Esophagus muscularis mucosa (tissue), 4 donors: ENCODE measurements around the gene CP. TPM values are rescaled to one million over a fixed set of nuclear protein-coding genes. Genes with fewer than 3 reads are reported as not detected.

Source experiments
- DNase-seq: peaks from one replicate; pipeline ENCODE4 v3.0.0-alpha.2; 2017; ENCODE audit errors: extremely low spot score
- H3K27ac ChIP-seq, 4 donors: fragments of 200-600 bp; sonication (generic); replicated peaks in 1 of 4; 1 replicate in 3 of 4; 2 replicates in 1 of 4; pipeline ENCODE4 v1.5.1; 2016 to 2019; ENCODE audit warnings: mild to moderate bottlenecking in 1 of 4
- H3K27me3 ChIP-seq, 4 donors: fragments of 200-600 bp; sonication (generic); one replicate each; pipeline versions ENCODE4 v1.5.1 to v1.6.0; 2016 to 2019
- H3K36me3 ChIP-seq, 4 donors: fragments of 200-600 bp; sonication (generic); one replicate each; pipeline ENCODE4 v1.5.1; 2016 to 2019
- H3K4me1 ChIP-seq, 4 donors: fragments of 200-600 bp; sonication (generic); one replicate each; pipeline ENCODE4 v1.5.1; 2016 to 2019
- H3K4me3 ChIP-seq, 4 donors: fragments of 200-600 bp; sonication (generic); 1 replicate in 2 of 4; 2 replicates in 2 of 4; pipeline ENCODE4 v1.5.1; 2016 to 2019; ENCODE audit warnings: mild to moderate bottlenecking in 4 of 4, moderate library complexity in 1 of 4
- H3K9me3 ChIP-seq, 4 donors: fragments of 200-600 bp; sonication (generic); 1 replicate in 3 of 4; 2 replicates in 1 of 4; pipeline ENCODE4 v1.5.1; 2016 to 2019
- CTCF ChIP-seq, 3 experiments: fragments of 200-600 bp in 2 of 3; fragments of 450-650 bp in 1 of 3; sonication (generic) in 2 of 3; IDR thresholded peaks; one replicate each; pipeline ENCODE4 v1.5.1; 2017 to 2019; ENCODE audit warnings: antibody characterized with exemption in 3 of 3, mild to moderate bottlenecking in 2 of 3, moderate library complexity in 1 of 3
- EP300 ChIP-seq: sonication (generic); formaldehyde crosslinking; IDR thresholded peaks from one replicate; pipeline ENCODE4 v1.6.1; 2017; ENCODE audit warnings: antibody characterized with exemption
- POLR2A ChIP-seq: fragments of 450-650 bp; IDR thresholded peaks from one replicate; pipeline ENCODE4 v1.6.1; 2017; ENCODE audit warnings: antibody characterized with exemption, moderate library complexity, mild to moderate bottlenecking, low read depth
- POLR2AphosphoS5 ChIP-seq, 2 donors: sonication (generic); formaldehyde crosslinking; IDR thresholded peaks; one replicate each; pipeline ENCODE4 v1.6.1; 2017; ENCODE audit warnings: antibody characterized with exemption in 2 of 2
- WGBS: methylation state at CpG from one replicate; pipeline ENCODE4 v1.1.5; 2018; 5-methylcytosine and 5-hydroxymethylcytosine counted together
- intact Hi-C: fragments of 100-400 bp; cut with DNase I; formaldehyde crosslinking; loops from one replicate; pipeline ENCODE4 v1.15.1; 2023
- total RNA-seq, 4 donors: library from RNA; depleted of rRNA; stranded (reverse); fragments of >200 nt; gene quantifications; one replicate each; pipeline versions ENCODE4 v1.1.0 to v1.2.1, GENCODE V29; 2016

Gene CP
- total RNA-seq, 4 donors from 2014 or later, result 5.6 to 8.1 (median 6.0) TPM

GRCh38 chr3:149231871-149232270 is 10.2 kb upstream of the CP start:
- no peak overlapping the region for H3K27ac ChIP-seq
- no peaks in the 10 kb centered on the region for H3K9me3 ChIP-seq
- no peaks in the 10 kb centered on the region for H3K27me3 ChIP-seq
- 77% methylated on average over 2 of the region's 2 CpGs for WGBS
- no peak overlapping the region for H3K4me3 ChIP-seq
- intact Hi-C loops, result loop anchor here (10.0 kb wide), 1 partner anchor 67 kb away; no protein-coding TSS in a partner anchor
- H3K4me1 ChIP-seq, result peaks cover 0 to 4% (median 0%) of the 10 kb centered on the region in 4 donors
- DNase-seq, result no peak
- H3K36me3 ChIP-seq, result no peaks in the 10 kb centered on the region
- TF ChIP-seq POLR2AphosphoS5 (IDR thresholded peaks at IDR 0.05) (no peak), POLR2A (no peak), CTCF (IDR thresholded peaks at IDR 0.05) (no peak), EP300 (no peak)

DNA sequence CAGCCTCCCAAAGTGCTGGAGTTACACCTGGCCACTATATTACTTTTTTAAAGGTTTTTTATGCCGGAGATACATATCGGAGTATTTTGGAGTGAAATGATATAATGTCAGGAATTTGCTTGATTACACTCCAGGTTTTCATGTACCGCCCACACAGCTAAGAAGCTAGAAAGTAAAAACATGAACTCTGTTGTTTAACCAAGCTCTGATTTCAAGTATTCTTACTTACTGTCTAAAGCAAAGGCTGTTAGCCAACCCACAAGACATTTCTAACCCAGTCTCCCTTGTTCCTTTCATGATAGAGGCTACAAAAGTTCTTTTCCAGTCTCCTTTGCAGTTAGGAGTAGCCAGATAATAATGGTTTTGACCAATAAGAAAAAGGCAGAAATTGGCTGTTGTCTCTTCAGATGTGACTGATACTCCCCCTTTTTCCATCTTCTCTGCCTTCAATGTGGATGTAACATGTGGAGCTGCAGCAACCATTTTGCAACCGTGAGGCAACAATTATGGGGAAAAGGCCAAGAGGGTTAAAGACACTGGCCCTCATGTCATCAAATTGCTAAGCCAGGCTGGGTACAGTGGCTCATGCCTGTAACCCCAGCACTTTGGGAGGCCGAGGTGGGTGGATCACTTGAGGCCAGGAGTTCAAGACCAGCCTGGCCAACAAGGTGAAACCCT is 6.1 kb upstream of the CP start:
- peaks cover 4 to 14% (median 10%) of the 10 kb centered on the region in 4 donors for H3K4me1 ChIP-seq
- no peak overlapping the region for H3K27ac ChIP-seq
- H3K27me3 ChIP-seq, result no peaks in the 10 kb centered on the region
- 93% methylated on average over 5 of the region's 5 CpGs for WGBS
- intact Hi-C loops, result no loop called here
- H3K4me3 ChIP-seq, result no peak overlapping the region
- H3K36me3 ChIP-seq, result no peaks in the 10 kb centered on the region
- DNase-seq, result no peak
- no peaks in the 10 kb centered on the region for H3K9me3 ChIP-seq
- no peak for TF ChIP-seq EP300
- TF ChIP-seq POLR2AphosphoS5 (IDR thresholded peaks at IDR 0.05), result no peak
- no peak for TF ChIP-seq CTCF (IDR thresholded peaks at IDR 0.05)
- TF ChIP-seq POLR2A, result no peak

DNA sequence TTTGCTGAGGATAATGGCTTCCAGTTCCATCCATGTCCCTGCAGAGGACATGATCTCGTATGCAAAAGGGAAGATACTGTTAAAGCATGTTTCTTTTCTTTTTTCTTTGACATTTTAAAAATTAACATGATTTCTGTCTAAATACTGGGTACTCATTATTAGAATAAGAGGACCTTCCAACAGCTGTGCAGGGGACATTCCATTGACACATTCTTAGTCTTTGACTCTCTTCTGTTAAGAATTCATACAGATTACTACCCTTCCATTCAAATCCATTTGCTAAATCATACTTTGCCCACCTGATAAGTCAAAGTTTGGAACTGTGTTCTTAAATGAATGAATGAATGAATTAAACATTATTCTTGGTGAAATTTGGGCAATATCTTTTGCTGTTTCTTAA is 5.1 kb upstream of the CP start:
- intact Hi-C loops, result no loop called here
- TF ChIP-seq EP300 (no peak), POLR2AphosphoS5 (IDR thresholded peaks at IDR 0.05) (no peak), POLR2A (no peak), CTCF (IDR thresholded peaks at IDR 0.05) (no peak)

DNA sequence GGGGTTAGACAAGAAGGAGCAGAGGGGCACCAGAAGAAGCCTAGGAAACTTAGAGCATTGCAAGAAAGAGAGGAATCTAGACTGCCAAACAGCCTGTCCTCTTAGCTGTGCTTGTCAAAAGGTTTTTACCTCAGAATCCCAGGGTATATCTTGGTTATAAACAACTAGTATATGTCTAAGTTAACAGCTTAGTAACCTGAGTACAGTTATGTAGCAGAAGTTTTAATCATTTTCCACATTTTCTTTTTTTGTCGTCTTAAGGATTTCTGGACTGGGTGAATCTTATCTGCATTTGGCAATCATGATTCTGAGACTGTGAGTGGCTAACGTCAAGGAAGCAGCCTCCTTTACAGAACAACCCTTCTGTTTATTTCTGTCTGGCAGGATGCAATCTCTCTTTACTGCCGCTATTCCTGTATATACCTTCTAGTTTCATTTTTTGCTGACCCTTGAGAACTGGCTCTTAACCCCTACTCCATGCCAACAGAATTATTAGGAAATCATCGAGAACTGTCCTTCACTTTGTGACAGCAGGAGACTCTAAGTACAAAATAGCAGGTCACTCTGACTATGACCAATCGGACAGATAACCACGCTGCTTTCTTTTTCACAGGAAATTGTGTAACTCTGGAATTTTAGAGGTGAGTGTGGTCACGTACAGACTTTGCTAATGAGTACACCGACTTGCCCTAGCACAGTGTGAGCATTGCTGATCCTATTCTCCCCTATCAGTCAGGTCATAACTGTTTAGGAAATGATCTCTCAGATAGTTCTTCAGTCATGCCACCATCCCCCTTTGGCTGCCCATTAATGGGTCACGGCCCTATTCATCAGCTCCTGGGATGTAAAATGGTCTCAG is 3.3 kb upstream of the CP start:
- no peak for DNase-seq
- H3K9me3 ChIP-seq, result no peaks in the 10 kb centered on the region
- H3K36me3 ChIP-seq, result no peaks in the 10 kb centered on the region
- H3K27me3 ChIP-seq, result no peaks in the 10 kb centered on the region
- 16% methylated on average over 9 of the region's 9 CpGs for WGBS
- TF ChIP-seq CTCF (IDR thresholded peaks at IDR 0.05), result no peak
- TF ChIP-seq POLR2AphosphoS5 (IDR thresholded peaks at IDR 0.05), result peak in 1 of 2 donors; percentile 55
- no peak for TF ChIP-seq POLR2A
- peak overlapping the region; percentile 48 to 63 (median 54) for H3K27ac ChIP-seq
- intact Hi-C loops, result no loop called here
- peak overlapping the region; percentile 27 to 55 (median 44) for H3K4me3 ChIP-seq
- H3K4me1 ChIP-seq, result peaks cover 4 to 14% (median 10%) of the 10 kb centered on the region in 4 donors

More for the DNA sequence above, 5.1 kb upstream of the CP start:
- Histone ChIP-seq H3K9me3 (no peaks in the 10 kb centered on the region), H3K4me1 (peaks cover 4 to 14% (median 10%) of the 10 kb centered on the region in 4 donors), H3K27me3 (no peaks in the 10 kb centered on the region), H3K4me3 (no peak overlapping the region), H3K36me3 (no peaks in the 10 kb centered on the region), H3K27ac (no peak overlapping the region)
- WGBS, result 93% methylated on average over 1 of the region's 1 CpG
- no peak for DNase-seq
